Measurements from ENCODE around the gene C16orf92. TPM values are rescaled to one million over a fixed set of nuclear protein-coding genes. Genes with fewer than 3 reads are reported as not detected.

C16orf92 gene
- polyA plus RNA-seq, 1 donor from 2014 or later = not detected

DNA sequence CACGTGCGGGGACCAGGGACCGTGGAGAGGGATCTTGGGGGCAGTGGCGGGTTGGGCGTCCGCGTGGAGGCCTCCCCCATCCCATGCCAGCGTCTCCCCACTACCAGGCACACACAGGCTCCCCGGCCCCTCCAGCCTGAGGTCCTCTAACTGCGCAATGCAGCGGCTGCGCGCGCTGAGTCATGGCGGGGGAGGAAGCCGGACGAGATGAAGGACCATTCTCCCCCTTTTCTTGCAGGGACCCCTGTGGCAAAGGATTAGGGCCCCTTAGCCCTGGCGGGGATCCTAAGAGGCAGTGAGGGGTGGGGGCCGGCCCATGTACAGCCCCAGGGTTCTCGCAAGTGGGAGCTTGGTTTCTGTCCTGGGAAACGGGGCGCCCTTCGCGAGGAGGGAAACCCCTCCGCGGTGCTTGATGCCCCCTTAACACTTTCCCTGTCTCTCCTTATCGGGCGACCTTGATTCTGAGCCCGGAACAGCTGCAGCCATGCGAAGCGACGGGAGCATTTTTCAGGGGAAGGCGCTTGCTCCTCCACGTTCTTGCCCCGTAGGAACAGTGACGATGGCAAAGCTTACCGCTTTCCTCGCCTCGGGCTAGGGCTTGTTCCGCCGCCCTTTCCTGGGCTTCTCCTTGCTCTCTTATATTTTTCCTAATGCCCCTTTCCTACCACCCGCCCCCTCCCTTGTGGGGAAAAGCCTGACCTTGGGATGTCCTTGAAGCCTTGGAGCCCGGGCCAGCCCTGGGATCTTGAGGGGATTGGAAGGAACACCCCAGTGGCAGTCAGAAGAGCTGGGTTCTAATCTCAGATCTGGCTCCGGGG, 43.2 kb downstream of the C16orf92 start:
- no peaks in the 10 kb centered on the region for H3K9me3 Mint-ChIP-seq
- peak overlapping the region; percentile 95 to 100 (median 100) for H3K4me3 Mint-ChIP-seq
- H3K4me1 Mint-ChIP-seq = peaks cover 13 to 18% (median 16%) of the 10 kb centered on the region in 3 donors
- peaks cover 4% of the 10 kb centered on the region for H3K36me3 Mint-ChIP-seq
- no peaks in the 10 kb centered on the region for H3K27me3 Mint-ChIP-seq
- peak overlapping the region; percentile 97 to 100 (median 99) for H3K27ac Mint-ChIP-seq

- H3K36me3 Mint-ChIP-seq = peaks cover 4% of the 10 kb centered on the region
- no peaks in the 10 kb centered on the region for H3K9me3 Mint-ChIP-seq
- peak overlapping the region in 2 of 3 donors; percentile 97 to 100 for H3K27ac Mint-ChIP-seq
- no peaks in the 10 kb centered on the region for H3K27me3 Mint-ChIP-seq
- peak overlapping the region; percentile 95 to 100 (median 100) for H3K4me3 Mint-ChIP-seq
- peaks cover 13 to 18% (median 16%) of the 10 kb centered on the region in 3 donors for H3K4me1 Mint-ChIP-seq
Observed at GRCh38 chr16:30066761-30067583, 44.0 kb downstream of the C16orf92 start.

GRCh38 chr16:30067584-30067916, 44.6 kb downstream of the C16orf92 start:
- Mint-ChIP-seq H3K27me3 (no peaks in the 10 kb centered on the region), H3K4me3 (peak overlapping the region; percentile 48 to 95 (median 68)), H3K27ac (peak overlapping the region in 1 of 3 donors; percentile 97), H3K9me3 (no peaks in the 10 kb centered on the region), H3K36me3 (peaks cover 4% of the 10 kb centered on the region), H3K4me1 (peaks cover 13 to 18% (median 17%) of the 10 kb centered on the region in 3 donors)

DNA sequence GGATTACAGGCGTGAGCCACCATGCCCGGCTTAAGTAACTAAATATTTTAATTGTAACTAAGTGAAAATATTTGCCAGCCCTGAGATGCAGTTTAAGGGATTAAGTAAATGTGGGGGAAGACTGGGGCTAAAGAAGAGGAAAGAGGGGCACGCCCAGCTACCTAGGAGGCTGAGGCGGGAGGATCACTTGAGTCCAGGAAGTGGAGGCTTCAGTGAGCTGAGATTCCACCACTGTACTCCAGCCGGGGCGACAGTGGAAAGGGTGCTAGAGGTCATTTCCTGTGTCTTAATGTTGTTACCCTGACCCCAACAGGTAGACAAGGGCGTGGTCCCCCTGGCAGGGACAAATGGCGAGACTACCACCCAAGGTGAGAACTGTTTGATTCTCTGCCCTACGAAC, 45.3 kb downstream of the C16orf92 start:
- H3K9me3 Mint-ChIP-seq = no peaks in the 10 kb centered on the region
- peak overlapping the region; percentile 67 to 89 (median 73) for H3K27ac Mint-ChIP-seq
- H3K4me1 Mint-ChIP-seq = peaks cover 13 to 18% (median 17%) of the 10 kb centered on the region in 3 donors
- peaks cover 4% of the 10 kb centered on the region for H3K36me3 Mint-ChIP-seq
- H3K27me3 Mint-ChIP-seq = no peaks in the 10 kb centered on the region
- H3K4me3 Mint-ChIP-seq = peak overlapping the region; percentile 70 to 94 (median 87)

- Mint-ChIP-seq H3K4me3 (peak overlapping the region; percentile 70 to 94 (median 87)), H3K9me3 (no peaks in the 10 kb centered on the region), H3K4me1 (peaks cover 13 to 15% (median 14%) of the 10 kb centered on the region in 3 donors), H3K27ac (peak overlapping the region; percentile 67 to 89 (median 73)), H3K36me3 (peaks cover 4% of the 10 kb centered on the region), H3K27me3 (no peaks in the 10 kb centered on the region)
Observed at GRCh38 chr16:30068750-30069610, 46.0 kb downstream of the C16orf92 start.

GRCh38 chr16:30069611-30070462, 46.8 kb downstream of the C16orf92 start:
- H3K4me1 Mint-ChIP-seq = peaks cover 16 to 17% (median 16%) of the 10 kb centered on the region in 3 donors
- no peaks in the 10 kb centered on the region for H3K27me3 Mint-ChIP-seq
- H3K27ac Mint-ChIP-seq = peak overlapping the region; percentile 22 to 67 (median 67)
- peak overlapping the region in 2 of 4 donors; percentile 39 to 69 for H3K4me3 Mint-ChIP-seq
- no peaks in the 10 kb centered on the region for H3K9me3 Mint-ChIP-seq
- H3K36me3 Mint-ChIP-seq = peaks cover 2% of the 10 kb centered on the region

DNA sequence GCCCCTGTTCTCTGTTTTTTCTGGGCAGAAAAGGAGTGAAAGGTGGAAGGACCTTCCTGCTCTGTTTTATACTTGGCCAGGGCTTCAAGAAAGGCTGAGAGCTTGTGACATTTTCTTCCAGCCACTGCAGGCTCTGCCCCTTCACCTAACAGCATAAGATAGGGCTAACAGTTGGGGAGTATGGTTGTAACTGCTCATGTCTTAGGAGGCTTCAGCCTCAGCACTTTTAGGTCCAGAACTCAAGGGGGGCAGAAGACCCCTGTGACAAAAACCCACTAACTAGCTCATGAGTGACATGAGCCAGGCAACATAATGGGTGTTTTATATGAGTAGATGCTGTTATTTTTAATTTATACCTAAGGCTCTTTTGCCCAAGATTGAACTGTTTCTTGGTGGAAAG, 47.5 kb downstream of the C16orf92 start:
- Mint-ChIP-seq H3K27ac (peak overlapping the region in 2 of 3 donors; percentile 22 to 67), H3K4me1 (peaks cover 19 to 20% (median 20%) of the 10 kb centered on the region in 3 donors), H3K27me3 (no peaks in the 10 kb centered on the region)

More for the DNA sequence above, 47.5 kb downstream of the C16orf92 start:
- peaks cover 2% of the 10 kb centered on the region for H3K36me3 Mint-ChIP-seq
- no peaks in the 10 kb centered on the region for H3K9me3 Mint-ChIP-seq
- peak overlapping the region in 1 of 4 donors; percentile 69 for H3K4me3 Mint-ChIP-seq

Other genes with a start within 250 kb of the C16orf92 start
- gene ZG16, start 244.9 kb upstream of the C16orf92 start, polyA plus RNA-seq = not detected
- 34.7 TPM for gene KIF22, start 232.4 kb upstream of the C16orf92 start, polyA plus RNA-seq
- 22.9 TPM for gene MAZ, start 216.7 kb upstream of the C16orf92 start, polyA plus RNA-seq
- gene PRRT2, start 211.0 kb upstream of the C16orf92 start, polyA plus RNA-seq = not detected
- 59.6 TPM for gene PAGR1, start 207.0 kb upstream of the C16orf92 start, polyA plus RNA-seq
- 90.3 TPM for gene MVP, start 202.7 kb upstream of the C16orf92 start, polyA plus RNA-seq
- 73.8 TPM for gene CDIPT, start 160.0 kb upstream of the C16orf92 start, polyA plus RNA-seq
- not detected for gene SEZ6L2, start 123.6 kb upstream of the C16orf92 start, polyA plus RNA-seq
- not detected for gene ASPHD1, start 122.7 kb upstream of the C16orf92 start, polyA plus RNA-seq
- gene KCTD13, start 97.0 kb upstream of the C16orf92 start, polyA plus RNA-seq = 19.2 TPM
- 171 TPM for gene TMEM219, start 61.1 kb upstream of the C16orf92 start, polyA plus RNA-seq
- 7.6 TPM for gene TAOK2, start 49.3 kb upstream of the C16orf92 start, polyA plus RNA-seq
- gene HIRIP3, start 27.6 kb upstream of the C16orf92 start, polyA plus RNA-seq = 21.0 TPM
- 6.0 TPM for gene INO80E, start 27.0 kb upstream of the C16orf92 start, polyA plus RNA-seq
- gene DOC2A, start 12.2 kb upstream of the C16orf92 start, polyA plus RNA-seq = not detected
- not detected for gene TLCD3B, start 8.1 kb downstream of the C16orf92 start, polyA plus RNA-seq
- 884 TPM for gene ALDOA, start 42.6 kb downstream of the C16orf92 start, polyA plus RNA-seq
- 187 TPM for gene PPP4C, start 52.8 kb downstream of the C16orf92 start, polyA plus RNA-seq
- not detected for gene TBX6, start 68.7 kb downstream of the C16orf92 start, polyA plus RNA-seq
- 362 TPM for gene YPEL3, start 73.0 kb downstream of the C16orf92 start, polyA plus RNA-seq
- not detected for gene GDPD3, start 90.3 kb downstream of the C16orf92 start, polyA plus RNA-seq
- 8.6 TPM for gene MAPK3, start 100.0 kb downstream of the C16orf92 start, polyA plus RNA-seq
- 1,353 TPM for gene CORO1A, start 160.4 kb downstream of the C16orf92 start, polyA plus RNA-seq
- 264 TPM for gene BOLA2B, start 170.5 kb downstream of the C16orf92 start, polyA plus RNA-seq
- gene SLX1A, start 170.7 kb downstream of the C16orf92 start, polyA plus RNA-seq = 83.5 TPM
- 1.9 TPM for gene SULT1A3, start 176.1 kb downstream of the C16orf92 start, polyA plus RNA-seq
- gene NPIPB13, start 225.3 kb downstream of the C16orf92 start, polyA plus RNA-seq = 1.3 TPM